ENCODE measurements around the gene CELF6. TPM values are rescaled to one million over a fixed set of nuclear protein-coding genes. Genes with fewer than 3 reads are reported as not detected.

CELF6 gene
- total RNA-seq, 1 experiment from 2014 or later = not detected

DNA sequence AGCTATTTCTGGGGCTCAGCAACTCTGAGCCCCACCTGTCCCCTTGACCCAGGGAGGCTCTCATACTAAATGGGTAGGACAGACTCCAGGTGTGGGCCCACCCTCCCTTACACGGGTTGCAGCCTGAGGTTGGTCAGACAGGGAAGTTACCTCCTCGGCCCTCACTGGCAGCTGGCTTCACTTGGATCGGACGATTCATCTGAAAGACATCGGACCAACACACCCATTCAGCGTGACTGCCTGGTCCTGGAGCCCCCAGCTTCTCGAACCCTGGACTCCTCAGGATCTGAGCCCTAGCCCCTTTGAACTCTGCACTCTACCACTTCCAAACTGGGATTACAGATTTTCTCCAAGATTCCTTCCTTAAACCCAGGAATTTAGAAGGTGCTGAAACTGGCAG is 15.4 kb downstream of the CELF6 start:
- ChIA-PET CTCF (interaction anchor here (0.6 to 0.8 kb wide), 2 partner anchors 19 to 321 kb away, joined by 3 to 4 read pairs; no protein-coding TSS in a partner anchor), POLR2A (no interaction called here)
- intact Hi-C loops (cut with micrococcal nuclease; ENCODE audit: unreplicated experiment) = no loop called here
- no peaks in the 10 kb centered on the region for H3K27me3 ChIP-seq (replicated peaks; ENCODE audit: control insufficient read depth, insufficient read depth, low read length)
- TF ChIP-seq, protein P1, sequence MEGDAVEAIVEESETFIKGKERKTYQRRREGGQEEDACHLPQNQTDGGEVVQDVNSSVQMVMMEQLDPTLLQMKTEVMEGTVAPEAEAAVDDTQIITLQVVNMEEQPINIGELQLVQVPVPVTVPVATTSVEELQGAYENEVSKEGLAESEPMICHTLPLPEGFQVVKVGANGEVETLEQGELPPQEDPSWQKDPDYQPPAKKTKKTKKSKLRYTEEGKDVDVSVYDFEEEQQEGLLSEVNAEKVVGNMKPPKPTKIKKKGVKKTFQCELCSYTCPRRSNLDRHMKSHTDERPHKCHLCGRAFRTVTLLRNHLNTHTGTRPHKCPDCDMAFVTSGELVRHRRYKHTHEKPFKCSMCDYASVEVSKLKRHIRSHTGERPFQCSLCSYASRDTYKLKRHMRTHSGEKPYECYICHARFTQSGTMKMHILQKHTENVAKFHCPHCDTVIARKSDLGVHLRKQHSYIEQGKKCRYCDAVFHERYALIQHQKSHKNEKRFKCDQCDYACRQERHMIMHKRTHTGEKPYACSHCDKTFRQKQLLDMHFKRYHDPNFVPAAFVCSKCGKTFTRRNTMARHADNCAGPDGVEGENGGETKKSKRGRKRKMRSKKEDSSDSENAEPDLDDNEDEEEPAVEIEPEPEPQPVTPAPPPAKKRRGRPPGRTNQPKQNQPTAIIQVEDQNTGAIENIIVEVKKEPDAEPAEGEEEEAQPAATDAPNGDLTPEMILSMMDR (IDR thresholded peaks at IDR 0.05; ENCODE audit: insufficient read depth in 1 of 2, low read depth in 1 of 2, low read length in 1 of 2, severe bottlenecking in 1 of 2, unreplicated experiment in 1 of 2) = no peak
- DNase-seq = no peak
- H3K4me1 Mint-ChIP-seq (ENCODE audit: low read depth, unreplicated experiment) = no peaks in the 10 kb centered on the region
- no peaks in the 10 kb centered on the region for H3K9me3 ChIP-seq
- no peaks in the 10 kb centered on the region for H3K36me3 Mint-ChIP-seq (ENCODE audit: insufficient read depth, unreplicated experiment)
- no peaks in the 10 kb centered on the region for H3K36me3 ChIP-seq (ENCODE audit: control insufficient read depth, insufficient read depth, low read length)
- peaks cover 10% of the 10 kb centered on the region for H3K27me3 Mint-ChIP-seq (ENCODE audit: insufficient read depth, unreplicated experiment)
- H3K27ac Mint-ChIP-seq (ENCODE audit: unreplicated experiment) = no peak overlapping the region
- H3K4me3 ChIP-seq (ENCODE audit: low read depth, low read length) = no peak overlapping the region
- H3K4me1 ChIP-seq = no peaks in the 10 kb centered on the region
- H3K4me3 Mint-ChIP-seq (ENCODE audit: unreplicated experiment) = no peak overlapping the region
- no peaks in the 10 kb centered on the region for H3K9me3 Mint-ChIP-seq (ENCODE audit: unreplicated experiment)
- BruUV-seq (replicated peaks) = no TSS peak

DNA sequence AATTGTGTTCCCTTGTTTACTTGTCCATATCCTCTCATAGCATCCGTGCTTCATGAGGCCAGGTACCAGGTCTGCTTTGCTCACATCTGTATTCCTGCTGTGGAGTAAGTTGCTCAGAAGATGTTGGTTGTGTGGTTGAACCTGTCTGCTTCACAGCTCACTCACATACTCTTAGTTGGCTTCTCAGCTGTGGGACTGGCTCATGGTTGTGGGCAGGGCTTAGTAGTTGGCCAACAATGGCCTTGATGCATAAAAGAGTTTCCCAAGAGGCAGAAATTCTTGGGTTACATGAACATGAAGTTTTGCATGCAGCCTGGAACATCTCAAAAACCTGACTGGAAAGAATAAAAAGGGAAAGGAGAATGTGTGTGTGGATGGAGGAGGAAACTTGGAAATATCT is 17.0 kb downstream of the CELF6 start:
- CTCF ChIA-PET = no interaction called here

DNA sequence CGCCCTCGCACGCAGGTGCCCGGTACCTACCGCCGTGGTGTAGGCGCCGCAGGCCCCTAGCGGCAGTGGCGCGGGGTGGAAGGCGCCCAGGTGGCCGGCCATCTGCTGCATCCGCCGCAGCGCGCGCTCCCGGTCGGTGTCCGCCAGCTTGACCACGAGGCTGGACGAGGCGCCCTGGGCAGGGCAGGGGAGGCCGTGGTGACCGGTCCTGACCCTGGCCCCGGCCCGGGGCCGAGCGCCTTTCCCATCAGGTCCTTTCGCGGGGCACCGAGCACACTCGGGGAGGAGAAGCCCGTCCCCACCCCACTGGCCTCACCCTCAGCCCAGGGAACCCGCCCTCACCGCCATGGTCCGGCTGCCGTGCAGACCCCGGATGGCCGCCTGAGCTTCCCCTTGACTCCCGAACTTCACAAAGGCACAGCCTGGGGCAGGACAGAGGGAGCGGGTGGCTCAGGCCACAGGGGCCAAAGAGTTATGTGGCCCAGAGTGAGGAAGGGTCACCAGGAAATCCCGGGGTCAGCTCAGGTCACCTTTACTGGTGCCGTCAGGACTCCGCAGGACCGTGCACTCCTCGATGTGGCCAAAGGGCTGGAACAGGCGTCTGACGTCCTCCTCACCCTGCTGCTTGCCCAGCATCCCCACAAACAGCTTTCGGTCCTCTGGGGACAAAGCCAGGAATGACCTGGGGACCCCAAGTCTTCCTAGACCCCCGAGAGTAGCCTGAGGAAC is 30.2 kb downstream of the CELF6 start:
- H3K27me3 Mint-ChIP-seq (ENCODE audit: insufficient read depth, unreplicated experiment) = peaks cover 14% of the 10 kb centered on the region
- no peak overlapping the region for H3K4me3 ChIP-seq (ENCODE audit: low read depth, low read length)
- POLR2A ChIA-PET = no interaction called here
- no peaks in the 10 kb centered on the region for H3K4me1 ChIP-seq
- no peaks in the 10 kb centered on the region for H3K27me3 ChIP-seq (replicated peaks; ENCODE audit: control insufficient read depth, insufficient read depth, low read length)
- H3K9me3 Mint-ChIP-seq (ENCODE audit: unreplicated experiment) = no peaks in the 10 kb centered on the region
- TF ChIP-seq, protein P1 (IDR thresholded peaks at IDR 0.05; ENCODE audit: insufficient read depth in 1 of 2, low read depth in 1 of 2, low read length in 1 of 2, severe bottlenecking in 1 of 2, unreplicated experiment in 1 of 2) = no peak
- no peak overlapping the region for H3K27ac Mint-ChIP-seq (ENCODE audit: unreplicated experiment)
- no TSS peak for BruUV-seq (replicated peaks)
- H3K9me3 ChIP-seq = no peaks in the 10 kb centered on the region
- no peaks in the 10 kb centered on the region for H3K4me1 Mint-ChIP-seq (ENCODE audit: low read depth, unreplicated experiment)
- H3K4me3 Mint-ChIP-seq (ENCODE audit: unreplicated experiment) = no peak overlapping the region
- CTCF ChIA-PET = interaction anchor here (0.6 kb wide), 1 partner anchor 1300 kb away, joined by 3 read pairs; no protein-coding TSS in a partner anchor
- intact Hi-C loops (cut with micrococcal nuclease; ENCODE audit: unreplicated experiment) = no loop called here
- H3K36me3 ChIP-seq (ENCODE audit: control insufficient read depth, insufficient read depth, low read length) = no peaks in the 10 kb centered on the region
- no peaks in the 10 kb centered on the region for H3K36me3 Mint-ChIP-seq (ENCODE audit: insufficient read depth, unreplicated experiment)
- no peak for DNase-seq

More for the DNA sequence above, 17.0 kb downstream of the CELF6 start:
- intact Hi-C loops (cut with micrococcal nuclease; ENCODE audit: unreplicated experiment) = no loop called here
- Mint-ChIP-seq H3K27me3 (ENCODE audit: insufficient read depth, unreplicated experiment) (peaks cover 6% of the 10 kb centered on the region), H3K27ac (ENCODE audit: unreplicated experiment) (no peak overlapping the region), H3K4me1 (ENCODE audit: low read depth, unreplicated experiment) (no peaks in the 10 kb centered on the region), H3K4me3 (ENCODE audit: unreplicated experiment) (no peak overlapping the region), H3K9me3 (ENCODE audit: unreplicated experiment) (no peaks in the 10 kb centered on the region), H3K36me3 (ENCODE audit: insufficient read depth, unreplicated experiment) (no peaks in the 10 kb centered on the region)
- Histone ChIP-seq H3K4me3 (ENCODE audit: low read depth, low read length) (no peak overlapping the region), H3K9me3 (no peaks in the 10 kb centered on the region), H3K27me3 (replicated peaks; ENCODE audit: control insufficient read depth, insufficient read depth, low read length) (no peaks in the 10 kb centered on the region), H3K4me1 (no peaks in the 10 kb centered on the region), H3K36me3 (ENCODE audit: control insufficient read depth, insufficient read depth, low read length) (no peaks in the 10 kb centered on the region)
- BruUV-seq (replicated peaks) = no TSS peak
- DNase-seq = no peak
- TF ChIP-seq, protein P1 (IDR thresholded peaks at IDR 0.05; ENCODE audit: insufficient read depth in 1 of 2, low read depth in 1 of 2, low read length in 1 of 2, severe bottlenecking in 1 of 2, unreplicated experiment in 1 of 2) = no peak
- POLR2A ChIA-PET = no interaction called here

Measured in Caco-2 (cell line).